GM20431 (cell line): ENCODE measurements around the gene DNAJC9.

ENCODE experiments used
- in situ Hi-C: fragments of 300-500 bp; cut with MseI, MboI; formaldehyde crosslinking; loops from one replicate; pipeline ENCODE4 v1.15.0; 2020; ENCODE audit warnings: low sequenced_read_pairs; ENCODE audit not compliant: unreplicated experiment

DNAJC9 gene

DNA sequence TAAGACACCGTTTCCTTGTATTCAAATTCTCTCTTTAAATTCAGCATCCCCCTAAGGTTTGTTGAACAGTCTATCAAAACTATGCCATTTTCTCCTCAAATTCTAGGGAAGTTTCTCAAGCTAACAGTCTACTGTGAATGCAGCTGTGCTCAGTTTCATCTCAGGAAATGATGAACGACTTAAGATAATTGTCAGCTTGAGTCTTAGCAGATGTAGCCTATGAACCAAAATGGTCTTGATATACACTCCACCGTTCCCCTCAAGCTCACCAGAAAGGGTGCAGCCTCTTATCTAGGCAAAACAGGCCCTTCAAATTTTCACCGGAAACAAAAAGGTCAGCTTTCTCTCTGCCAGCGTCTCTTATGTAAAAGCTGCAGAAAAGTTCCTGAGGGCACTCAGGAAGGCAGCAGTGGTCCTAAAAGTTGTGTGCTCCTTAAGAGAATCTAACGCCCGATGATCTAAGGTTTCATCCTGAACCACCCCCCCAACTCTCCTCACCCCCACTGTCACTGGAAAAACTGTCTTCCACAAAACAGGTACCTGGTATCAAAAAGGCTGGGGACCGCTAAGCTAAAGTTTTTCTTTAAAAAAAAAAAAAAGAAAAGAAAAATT, 2.1 kb downstream of the DNAJC9 start:
- in situ Hi-C loops, result no loop called here

DNA sequence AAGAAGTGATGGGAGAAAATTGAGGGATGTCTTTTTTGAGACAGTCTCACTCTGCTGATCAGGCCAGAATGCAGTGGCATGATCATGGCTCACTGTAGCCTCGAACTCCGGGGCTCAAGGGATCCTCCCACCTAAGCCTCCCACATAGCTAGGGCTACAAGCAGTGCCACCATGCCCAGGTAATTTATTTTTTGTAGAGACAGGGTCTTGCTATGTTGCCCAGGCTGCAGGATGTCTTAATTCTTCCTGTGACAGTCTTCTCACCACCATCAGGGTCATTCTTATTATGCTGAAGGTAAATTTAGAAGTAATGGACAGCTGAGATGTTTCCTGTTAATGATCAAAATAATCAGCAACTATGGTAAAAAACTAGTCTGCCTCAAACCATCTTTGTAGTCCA, 7.1 kb downstream of the DNAJC9 start:
- in situ Hi-C loops, result no loop called here

DNA sequence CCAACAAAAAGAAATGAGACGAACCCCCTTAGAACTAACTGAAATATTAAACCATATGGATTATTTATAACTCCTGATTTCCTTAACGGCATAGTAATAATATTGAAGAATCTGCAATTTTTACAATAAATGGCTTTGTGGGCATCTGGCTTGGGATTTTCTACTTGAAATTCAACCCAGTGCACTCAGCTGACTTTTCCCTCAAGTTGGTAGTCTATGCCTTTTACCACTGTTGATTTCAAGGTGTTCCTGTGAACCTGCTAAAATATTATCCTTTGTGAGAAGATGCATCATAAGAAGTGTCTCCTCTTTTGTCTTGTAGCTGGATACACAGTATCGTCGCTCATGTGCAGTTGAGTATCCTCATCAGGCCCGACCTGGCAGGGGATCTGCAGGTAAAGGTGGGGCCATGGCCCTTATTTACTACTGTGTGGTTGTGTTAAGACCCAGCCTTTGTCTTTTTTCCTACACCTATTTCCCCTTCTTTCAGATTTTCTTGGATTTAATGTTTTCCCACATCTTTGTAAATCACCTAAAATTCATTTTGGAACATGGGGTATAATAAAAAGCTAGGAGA, 8.0 kb downstream of the DNAJC9 start:
- in situ Hi-C loops, result no loop called here

DNA sequence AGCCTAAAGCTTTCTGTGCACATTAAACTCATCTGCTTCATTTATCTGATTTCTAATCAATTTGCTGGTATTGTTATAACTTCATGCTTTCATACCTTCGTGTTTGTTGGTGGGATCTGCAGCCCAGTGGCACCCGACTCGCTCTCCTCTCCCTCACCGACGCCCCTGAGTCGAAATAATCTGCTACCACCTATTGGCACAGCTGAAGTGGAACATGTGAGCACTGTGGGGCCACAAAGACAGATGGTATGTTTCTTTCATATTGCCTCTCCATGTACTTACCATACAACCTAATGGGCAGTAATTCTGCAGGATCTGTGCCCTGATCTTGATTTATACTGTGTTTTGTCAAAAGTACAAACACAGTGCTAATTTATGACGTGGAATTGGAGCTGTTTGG, 12.4 kb downstream of the DNAJC9 start:
- in situ Hi-C loops, result no loop called here

DNA sequence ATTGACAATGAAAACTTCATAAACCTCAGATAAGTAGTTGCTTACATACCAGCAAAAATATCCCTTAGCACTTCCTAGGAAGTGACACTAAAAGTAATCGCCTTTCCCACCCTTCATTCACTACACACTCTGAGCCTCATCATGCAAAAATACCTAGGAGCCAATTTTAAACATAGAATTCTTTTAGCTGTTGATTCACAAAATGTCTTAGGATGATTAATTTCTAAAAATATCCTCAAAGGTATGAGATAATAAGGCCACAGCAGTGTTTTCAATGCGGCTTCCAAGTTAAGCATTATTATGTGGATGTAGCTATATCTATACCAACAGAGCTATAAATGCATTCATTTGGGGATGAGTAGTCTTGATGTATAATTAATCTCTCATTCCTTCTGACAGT, 13.2 kb downstream of the DNAJC9 start:
- in situ Hi-C loops, result no loop called here

DNA sequence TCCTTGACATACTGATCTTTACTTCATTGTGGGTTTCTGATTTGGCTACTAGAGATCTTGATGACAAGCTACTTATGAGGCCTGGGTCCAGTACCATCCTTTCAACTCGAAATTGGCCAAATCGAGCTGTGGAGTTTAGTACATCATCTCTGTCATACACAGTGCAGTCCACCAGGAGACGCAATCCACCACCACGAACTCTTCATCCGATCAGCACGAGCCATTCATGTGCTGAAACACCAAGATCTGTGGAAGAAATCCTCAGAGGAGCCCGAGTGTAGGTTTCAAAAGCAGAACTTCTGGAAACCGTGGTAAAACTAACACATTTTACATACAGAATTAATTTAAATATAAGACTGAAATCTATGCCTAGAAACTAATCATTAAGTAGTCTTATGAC, 14.2 kb downstream of the DNAJC9 start:
- in situ Hi-C loops, result no loop called here

DNA sequence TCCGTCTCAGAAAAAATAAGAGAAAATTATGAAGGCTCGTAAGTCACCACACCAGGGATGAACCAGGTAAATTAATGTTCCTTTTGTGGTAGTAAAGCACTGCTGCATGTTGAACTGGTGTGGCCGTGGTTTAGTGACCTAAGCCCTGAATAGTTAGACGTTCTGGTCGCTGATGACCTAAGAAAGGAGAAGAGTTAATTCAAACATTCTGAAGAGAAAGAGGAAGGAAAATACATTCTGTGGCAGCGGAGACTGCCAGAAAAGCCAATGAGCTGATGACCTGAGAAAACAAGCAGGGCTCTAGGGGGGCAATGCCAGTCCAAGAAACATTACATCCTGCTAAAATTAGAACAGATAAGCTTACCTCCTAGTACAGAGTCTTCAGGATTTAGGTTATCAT, 17.5 kb downstream of the DNAJC9 start:
- in situ Hi-C loops, result no loop called here

DNA sequence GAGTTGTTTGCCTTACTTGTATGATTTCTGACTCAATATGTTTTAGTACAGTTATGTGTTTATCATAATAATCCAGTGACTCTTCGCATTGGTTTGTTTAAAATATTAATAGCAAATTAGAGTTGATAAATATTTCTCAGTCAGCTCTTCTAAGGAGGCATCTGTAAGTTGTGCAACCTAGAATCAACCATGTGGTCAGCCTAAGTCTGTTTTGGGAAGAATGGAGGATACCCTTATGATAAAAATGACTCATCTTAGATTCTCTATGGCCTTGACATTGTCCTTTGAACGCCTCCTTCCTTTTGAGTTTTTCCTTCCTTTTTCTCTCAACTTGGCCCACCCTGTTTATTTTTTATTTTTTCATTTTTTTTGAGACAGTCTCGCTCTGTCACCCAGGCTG, 18.8 kb downstream of the DNAJC9 start:
- in situ Hi-C loops, result no loop called here

DNA sequence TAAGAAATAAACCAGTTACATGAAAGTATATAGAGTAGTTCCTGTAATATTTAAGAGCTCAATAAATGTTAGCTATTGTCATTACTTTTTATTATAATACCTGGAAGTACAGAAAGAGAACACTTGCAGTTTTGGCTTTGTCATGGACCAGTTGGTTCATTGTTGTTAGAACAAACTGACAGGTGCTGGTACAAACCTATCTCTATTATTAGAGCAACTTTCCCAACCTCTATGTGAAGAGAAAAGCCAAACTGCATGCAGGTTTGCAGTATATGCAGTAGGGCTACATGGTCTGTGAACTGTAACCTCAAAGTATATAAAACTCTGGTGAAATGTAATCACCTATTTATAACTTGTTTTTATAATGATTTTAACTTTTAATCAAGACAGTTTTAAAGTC, 20.4 kb downstream of the DNAJC9 start:
- in situ Hi-C loops, result no loop called here

DNA sequence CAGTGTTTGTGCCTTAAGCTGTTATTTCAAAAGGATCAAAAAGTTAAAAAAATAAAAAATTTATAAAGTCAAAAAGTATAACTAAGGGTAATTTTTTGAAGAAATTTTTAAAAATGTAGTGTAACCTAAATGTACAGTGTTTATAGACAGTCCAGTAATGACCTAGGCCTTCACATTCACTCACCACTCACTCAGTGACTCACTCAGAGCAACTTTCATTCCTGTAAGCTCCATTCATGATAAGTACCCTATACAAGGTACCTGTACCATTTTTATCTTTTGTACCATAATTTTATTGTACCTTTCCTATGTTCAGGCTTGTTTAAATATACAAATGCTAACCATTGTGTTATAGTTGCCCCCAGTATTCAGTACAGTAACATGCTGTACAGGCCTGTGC, 21.5 kb downstream of the DNAJC9 start:
- in situ Hi-C loops, result no loop called here

DNA sequence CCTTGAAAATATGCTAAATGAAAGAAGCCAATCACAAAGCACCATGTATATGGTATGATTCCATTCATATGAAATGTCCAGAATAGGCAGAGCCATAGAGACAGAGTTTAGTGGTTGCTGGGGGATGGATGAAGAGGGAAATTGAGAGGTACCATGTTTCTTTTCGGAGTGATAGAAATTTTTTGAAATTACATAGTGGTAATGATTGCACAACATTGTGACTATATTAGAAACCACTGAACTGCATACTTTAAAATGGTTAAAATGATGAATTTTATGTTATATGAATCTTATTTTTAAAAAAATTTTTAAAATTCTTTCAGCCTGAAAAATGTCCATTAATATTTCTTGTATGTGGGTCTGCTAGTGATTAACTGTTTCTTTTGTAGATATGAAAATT, 26.1 kb downstream of the DNAJC9 start:
- in situ Hi-C loops, result no loop called here

DNA sequence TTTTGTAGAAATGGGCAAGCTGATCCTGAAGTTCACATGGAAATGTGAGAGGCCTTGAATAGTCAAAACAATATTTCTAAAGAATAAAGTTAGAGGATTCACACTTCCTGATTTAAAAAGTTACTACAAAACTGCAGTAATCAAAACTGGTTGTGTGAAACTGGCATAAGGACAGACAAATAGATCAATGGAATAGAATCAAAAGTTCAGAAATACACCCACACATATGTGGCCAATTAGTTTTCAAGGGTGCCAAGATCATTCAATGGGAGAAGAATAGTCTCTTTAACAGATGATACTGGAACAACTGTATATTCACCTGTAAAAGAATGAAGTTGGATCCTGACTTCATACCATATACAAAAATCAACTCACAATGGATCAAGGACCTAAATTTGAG, 27.7 kb downstream of the DNAJC9 start:
- in situ Hi-C loops, result no loop called here

DNA sequence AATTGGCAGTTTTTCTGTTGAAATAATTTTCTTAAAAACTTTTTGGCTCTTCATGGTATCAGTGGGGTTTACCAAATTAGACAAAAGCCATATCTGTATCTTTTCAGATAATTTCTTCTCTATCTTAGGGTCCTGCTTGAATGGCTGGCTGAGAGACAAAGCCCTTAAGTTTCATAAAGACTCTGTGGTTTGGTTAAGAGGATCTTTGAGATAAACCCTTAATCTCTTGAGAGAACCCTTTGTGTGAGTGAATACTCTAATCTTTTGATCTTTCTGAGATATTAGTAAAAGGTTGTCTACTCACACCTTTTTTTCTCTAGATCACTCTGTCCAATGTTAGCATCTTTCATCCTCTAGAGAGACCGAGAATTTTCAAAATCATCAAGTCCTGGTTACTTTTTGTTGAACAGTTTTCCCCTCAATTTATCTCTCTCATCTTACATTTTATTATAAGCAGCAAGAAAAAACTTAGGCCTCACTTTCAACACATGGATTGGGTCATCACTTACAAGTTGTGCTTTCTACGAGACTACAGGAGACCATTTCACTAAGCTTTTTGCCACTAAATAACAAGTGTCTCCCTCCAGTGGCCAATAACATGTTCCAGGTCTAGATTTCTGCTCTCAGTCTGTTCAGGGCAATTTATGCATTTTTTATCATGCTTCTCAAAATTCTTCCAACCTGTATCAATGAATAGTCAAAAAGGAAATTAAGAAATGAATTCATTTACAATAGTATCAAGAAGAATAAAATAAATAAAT, 28.4 kb downstream of the DNAJC9 start:
- in situ Hi-C loops, result no loop called here

DNA sequence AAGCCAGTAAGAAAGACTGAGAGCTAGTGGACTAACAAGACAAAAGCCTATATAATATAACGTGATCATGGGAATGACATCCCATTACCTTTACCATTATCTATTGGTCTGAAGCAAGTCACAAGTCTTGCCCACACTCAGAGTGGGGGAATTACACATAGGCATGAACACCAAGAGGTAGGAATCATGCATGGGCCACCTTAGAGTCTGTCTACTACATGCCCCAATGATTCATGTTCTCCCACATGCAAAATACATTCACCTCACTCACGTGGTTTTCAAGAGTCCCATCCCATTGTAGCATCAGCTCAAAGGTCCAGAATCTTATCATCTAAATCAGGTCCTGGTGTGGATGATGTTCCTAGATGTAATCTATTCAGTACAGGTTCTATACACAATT, 29.4 kb downstream of the DNAJC9 start:
- in situ Hi-C loops, result no loop called here

DNA sequence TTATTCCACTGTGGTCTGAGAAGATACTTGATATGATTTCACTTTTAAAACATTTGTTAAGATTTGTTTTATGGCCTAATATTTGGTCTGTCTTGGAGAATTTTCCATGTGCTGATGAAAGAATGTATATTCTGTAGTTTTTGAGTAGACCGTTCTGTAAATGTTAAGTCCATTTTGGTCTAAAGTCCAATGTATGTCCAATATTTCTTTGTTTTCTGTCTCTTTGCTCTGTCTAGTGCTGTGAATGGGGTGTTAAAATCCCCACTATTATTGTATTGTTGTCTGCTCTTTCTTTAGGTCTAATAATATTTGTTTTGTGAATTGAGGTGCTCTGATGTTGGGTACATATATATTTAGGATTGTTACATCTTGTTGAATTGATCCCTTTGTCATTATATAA, 31.3 kb downstream of the DNAJC9 start:
- in situ Hi-C loops, result no loop called here

DNA sequence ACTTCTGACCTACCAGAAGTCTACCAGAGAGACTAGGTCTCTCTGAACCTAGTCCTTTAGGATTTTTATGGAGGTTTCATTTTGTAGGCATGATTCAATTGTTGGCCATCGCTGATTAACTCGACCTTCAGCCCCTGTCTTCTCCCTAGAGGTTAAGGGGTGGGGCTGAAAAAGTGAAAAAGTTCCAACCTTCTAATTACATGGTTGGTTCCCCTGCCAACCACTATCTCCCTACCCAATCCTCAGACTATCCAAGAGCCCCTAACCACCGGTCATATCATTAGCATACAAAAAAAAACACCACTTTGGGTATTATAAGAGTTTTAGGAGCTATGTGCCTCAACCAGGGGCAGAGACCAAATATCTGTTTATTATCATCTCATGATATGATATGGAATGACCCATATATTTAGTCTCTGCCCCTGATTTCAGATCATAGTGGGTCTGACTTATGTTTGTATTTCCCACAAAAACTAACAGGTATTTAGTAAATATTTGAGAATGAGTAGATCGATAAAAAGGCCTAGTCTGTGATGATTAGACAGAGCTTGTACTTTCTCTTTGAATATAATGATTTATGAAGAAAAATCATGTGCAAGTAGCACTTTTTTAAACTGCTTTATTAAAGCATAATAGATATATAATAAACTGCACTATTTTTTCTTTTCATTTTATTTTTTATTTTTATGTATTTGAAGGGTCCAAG, 35.8 kb downstream of the DNAJC9 start:
- in situ Hi-C loops, result no loop called here

DNA sequence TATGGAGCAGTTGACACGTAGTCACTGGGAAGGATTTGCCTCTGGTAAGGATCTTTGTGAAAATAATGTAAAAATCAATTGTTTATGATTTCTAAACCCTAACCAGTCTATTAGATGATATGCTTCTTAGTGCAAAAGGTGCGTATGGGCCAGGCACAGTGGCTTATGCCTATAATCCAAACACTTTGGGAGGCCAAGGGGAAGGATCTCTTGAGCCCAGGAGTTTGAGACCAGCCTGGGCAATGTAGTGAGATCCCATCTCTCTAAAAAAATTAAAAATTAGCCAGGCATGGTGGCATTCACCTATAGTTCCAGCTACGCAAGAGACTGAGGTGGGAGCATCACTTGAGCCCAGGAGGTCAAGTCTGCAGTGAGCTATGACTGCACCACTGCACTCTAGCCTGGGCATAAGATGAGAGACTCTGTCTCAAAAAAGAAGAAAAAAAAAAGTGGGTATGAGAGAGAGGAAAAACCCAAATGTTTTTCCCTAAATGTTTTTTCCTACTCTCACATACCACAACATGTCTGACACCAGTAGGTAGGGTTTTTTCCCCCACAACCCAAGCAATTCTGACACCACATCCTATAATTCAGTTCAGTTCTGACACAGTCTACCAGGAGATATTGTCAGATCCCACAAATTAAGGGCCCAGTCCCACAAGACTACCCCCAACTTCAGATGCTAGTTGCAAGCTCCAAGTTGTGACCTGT, 36.5 kb downstream of the DNAJC9 start:
- in situ Hi-C loops, result no loop called here

DNA sequence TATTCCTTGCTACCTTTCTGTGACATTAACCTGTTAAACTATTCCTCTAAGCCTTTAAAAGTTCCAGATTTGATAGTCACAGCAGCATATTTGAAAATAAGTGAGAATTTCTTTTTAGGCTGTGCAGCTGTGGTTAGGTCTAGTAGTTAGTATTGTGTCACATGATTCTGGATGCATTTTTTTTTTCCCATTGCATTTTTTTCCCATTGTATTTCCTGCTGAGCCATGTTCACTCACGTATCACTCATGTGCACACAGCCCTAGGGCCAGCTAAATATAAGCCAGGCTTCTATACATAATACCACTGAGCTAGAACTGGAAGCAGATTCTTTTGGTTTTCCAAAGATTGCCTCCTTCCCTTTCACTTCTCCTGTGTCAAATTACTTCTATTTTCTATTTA, 37.4 kb downstream of the DNAJC9 start:
- in situ Hi-C loops, result no loop called here

DNA sequence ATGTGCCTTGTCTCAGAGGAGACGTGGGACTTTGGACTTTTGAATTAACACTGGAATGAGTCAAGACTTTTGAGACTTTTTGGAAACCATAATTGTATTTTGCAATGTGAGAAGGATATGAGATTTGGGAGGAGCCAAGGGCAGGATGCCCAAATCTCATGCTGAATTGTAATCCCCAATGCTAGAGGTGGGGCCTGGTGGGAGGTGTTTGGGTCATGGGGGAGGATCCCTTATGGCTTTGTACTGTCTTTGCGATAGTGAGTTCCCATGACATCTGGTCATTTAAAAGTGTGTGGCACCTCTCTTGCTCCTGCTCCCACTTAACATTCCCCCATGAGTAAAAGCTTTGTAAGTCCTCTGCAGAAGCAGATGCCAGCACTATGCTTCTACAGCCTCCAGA, 39.2 kb downstream of the DNAJC9 start:
- in situ Hi-C loops, result no loop called here

DNA sequence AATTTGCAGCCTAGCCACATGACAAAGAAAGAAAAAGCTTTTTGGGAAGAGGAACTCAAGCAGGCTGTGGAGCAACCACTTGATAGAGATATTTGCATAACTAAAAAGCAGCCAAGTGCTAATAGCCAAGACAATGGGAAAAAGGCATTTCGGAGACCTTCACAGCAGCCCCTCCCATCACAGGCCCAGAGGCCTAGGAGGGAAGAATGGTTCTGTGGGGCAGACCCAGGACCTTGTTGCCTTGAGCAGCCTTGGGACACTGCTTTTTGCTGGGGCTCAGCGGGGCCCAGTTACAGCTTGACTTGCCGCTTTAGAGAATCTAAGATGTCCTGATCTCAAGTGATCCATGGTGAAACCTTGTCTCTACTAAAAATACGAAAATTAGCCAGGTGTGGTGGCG, 40.7 kb downstream of the DNAJC9 start:
- in situ Hi-C loops, result no loop called here

DNA sequence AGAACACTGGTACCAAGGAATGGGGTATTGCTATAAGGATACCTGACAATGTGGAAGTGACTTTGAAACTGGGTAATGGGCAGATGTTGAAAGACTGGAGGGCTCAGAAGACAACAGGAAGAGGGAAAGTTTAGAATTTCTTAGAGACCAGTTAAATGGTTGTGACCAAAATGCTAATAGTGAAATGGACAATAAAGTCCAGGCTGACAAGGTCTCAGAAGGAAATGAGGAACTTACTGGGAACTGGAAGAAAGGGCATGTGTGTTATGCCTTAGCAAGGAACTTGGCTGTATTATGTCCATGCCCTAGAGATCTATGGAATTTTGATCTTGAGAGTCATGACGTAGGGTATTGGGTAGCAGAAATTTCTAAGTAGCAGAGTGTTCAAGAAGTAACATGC, 41.2 kb downstream of the DNAJC9 start:
- in situ Hi-C loops, result no loop called here
